Neural cell (in vitro differentiated cells): Measurements from ENCODE around the gene TLR9. TPM values are rescaled to one million over a fixed set of nuclear protein-coding genes. Genes with fewer than 3 reads are reported as not detected.

Experiments used
- H2AFZ ChIP-seq: fragments of 200-600, 300-800 bp; sonication (generic), shearing (Covaris generic); 2 replicates; pipeline ENCODE4 v1.6.0; 2014; ENCODE audit warnings: low read depth, mild to moderate bottlenecking, antibody characterized with exemption, low read length, moderate library complexity
- H3F3A ChIP-seq: fragments of 200-600 bp; shearing (Covaris generic); 2 replicates; pipeline ENCODE4 v1.6.1; 2016; ENCODE audit warnings: mild to moderate bottlenecking, moderate library complexity, mixed read lengths, antibody characterized with exemption, low read length; ENCODE audit not compliant: insufficient read depth, poor library complexity, severe bottlenecking
- H3K27ac ChIP-seq: fragments of 200-600, 300-800 bp; sonication (generic), shearing (Covaris generic); 2 replicates; pipeline ENCODE4 v1.5.1; 2014; ENCODE audit warnings: mild to moderate bottlenecking, low read length, moderate library complexity
- H3K27me3 ChIP-seq: fragments of 300-800, 200-600 bp; sonication (generic), shearing (Covaris generic); 2 replicates; pipeline ENCODE4 v1.6.0; 2014; ENCODE audit warnings: mild to moderate bottlenecking, low read depth, low read length, moderate library complexity; ENCODE audit not compliant: insufficient read depth
- H3K36me3 ChIP-seq: fragments of 300-800, 200-600 bp; sonication (generic), shearing (Covaris generic); 2 replicates; pipeline ENCODE4 v1.5.1; 2014; ENCODE audit warnings: mild to moderate bottlenecking, antibody characterized with exemption, low read length, moderate library complexity; ENCODE audit not compliant: insufficient read depth
- H3K4me2 ChIP-seq: fragments of 300-800, 200-600 bp; sonication (generic), shearing (Covaris generic); 2 replicates; pipeline ENCODE4 v1.6.0; 2014; ENCODE audit warnings: mild to moderate bottlenecking, low read length
- H3K4me3 ChIP-seq: fragments of 300-800, 200-600 bp; sonication (generic), shearing (Covaris generic); 2 replicates; pipeline ENCODE4 v1.5.1; 2014; ENCODE audit warnings: mild to moderate bottlenecking, low read length, moderate library complexity
- H3K79me2 ChIP-seq: fragments of 200-600 bp; shearing (Covaris generic); replicated peaks from 2 replicates; pipeline ENCODE4 v1.6.0; 2014; ENCODE audit warnings: mild to moderate bottlenecking, low read length, moderate library complexity; ENCODE audit not compliant: insufficient read depth
- H3K9ac ChIP-seq: fragments of 300-800, 200-600 bp; sonication (generic), shearing (Covaris generic); 2 replicates; pipeline ENCODE4 v1.6.1; 2016; ENCODE audit warnings: mild to moderate bottlenecking, low read length, mixed read lengths
- H3K9me2 ChIP-seq: fragments of 200-600 bp; shearing (Covaris generic); 2 replicates; pipeline ENCODE4 v1.6.1; 2016; ENCODE audit warnings: mild to moderate bottlenecking, low read length, mixed read lengths; ENCODE audit not compliant: insufficient read depth
- H3K9me3 ChIP-seq: fragments of 200-600, 300-800 bp; sonication (generic), shearing (Covaris generic); 2 replicates; pipeline ENCODE4 v1.6.1; 2016; ENCODE audit warnings: mild to moderate bottlenecking, mixed run types, low read length, moderate library complexity, mixed read lengths
- H4K20me1 ChIP-seq: fragments of 200-600 bp; shearing (Covaris generic); 2 replicates; pipeline ENCODE4 v1.6.1; 2016; ENCODE audit warnings: mild to moderate bottlenecking, mixed run types; ENCODE audit not compliant: insufficient read depth
- EP300 ChIP-seq: fragments of 450-650 bp; conservative IDR thresholded peaks from 2 replicates; pipeline ENCODE4 v1.6.1; 2014; ENCODE audit warnings: antibody characterized with exemption, mild to moderate bottlenecking, moderate library complexity; ENCODE audit not compliant: poor library complexity, severe bottlenecking
- EZH2 ChIP-seq: fragments of 200-600, 300-800 bp; shearing (Covaris generic), sonication (generic); IDR thresholded peaks from 2 replicates; pipeline ENCODE4 v1.6.1; 2014; ENCODE audit warnings: antibody characterized with exemption, low read length, borderline replicate concordance, mild to moderate bottlenecking; ENCODE audit not compliant: insufficient read depth, poor library complexity, severe bottlenecking
- MXI1 ChIP-seq: fragments of 450-650 bp; conservative IDR thresholded peaks from 2 replicates; pipeline ENCODE4 v1.6.1; 2014; ENCODE audit warnings: antibody characterized with exemption, mild to moderate bottlenecking; ENCODE audit not compliant: poor library complexity, severe bottlenecking
- POLR2AphosphoS5 ChIP-seq: IDR thresholded peaks from 2 replicates; pipeline ENCODE4 v1.6.1; 2012
- RAD21 ChIP-seq: fragments of 450-650 bp; conservative IDR thresholded peaks from 2 replicates; pipeline ENCODE4 v1.6.1; 2014; ENCODE audit warnings: antibody characterized with exemption, mild to moderate bottlenecking, moderate library complexity
- SMC3 ChIP-seq: fragments of 450-650 bp; conservative IDR thresholded peaks from 2 replicates; pipeline ENCODE4 v1.6.1; 2014; ENCODE audit warnings: antibody characterized with exemption, mild to moderate bottlenecking, moderate library complexity; ENCODE audit not compliant: poor library complexity
- TAF1 ChIP-seq: IDR thresholded peaks from 2 replicates; pipeline ENCODE4 v1.6.1; 2012; ENCODE audit warnings: low read depth
- polyA plus RNA-seq: library from polyadenylated mRNA; depleted of rRNA; stranded (reverse); fragments of >200 nt; gene quantifications from 2 replicates; pipeline ENCODE4 v1.2.3, GENCODE V29; 2014
- TF ChIP-seq, protein P1 (sequence below): fragments of 450-650 bp; IDR thresholded peaks from 2 replicates; pipeline ENCODE4 v1.5.1; 2014; ENCODE audit warnings: antibody characterized with exemption, mild to moderate bottlenecking, moderate library complexity; ENCODE audit not compliant: poor library complexity, severe bottlenecking
- TF ChIP-seq, protein P2 (sequence below): IDR thresholded peaks from 2 replicates; pipeline ENCODE4 v1.6.1; 2012; ENCODE audit warnings: borderline replicate concordance

The TLR9 gene
- polyA plus RNA-seq, 1 donor from 2014 or later, result not detected

DNA sequence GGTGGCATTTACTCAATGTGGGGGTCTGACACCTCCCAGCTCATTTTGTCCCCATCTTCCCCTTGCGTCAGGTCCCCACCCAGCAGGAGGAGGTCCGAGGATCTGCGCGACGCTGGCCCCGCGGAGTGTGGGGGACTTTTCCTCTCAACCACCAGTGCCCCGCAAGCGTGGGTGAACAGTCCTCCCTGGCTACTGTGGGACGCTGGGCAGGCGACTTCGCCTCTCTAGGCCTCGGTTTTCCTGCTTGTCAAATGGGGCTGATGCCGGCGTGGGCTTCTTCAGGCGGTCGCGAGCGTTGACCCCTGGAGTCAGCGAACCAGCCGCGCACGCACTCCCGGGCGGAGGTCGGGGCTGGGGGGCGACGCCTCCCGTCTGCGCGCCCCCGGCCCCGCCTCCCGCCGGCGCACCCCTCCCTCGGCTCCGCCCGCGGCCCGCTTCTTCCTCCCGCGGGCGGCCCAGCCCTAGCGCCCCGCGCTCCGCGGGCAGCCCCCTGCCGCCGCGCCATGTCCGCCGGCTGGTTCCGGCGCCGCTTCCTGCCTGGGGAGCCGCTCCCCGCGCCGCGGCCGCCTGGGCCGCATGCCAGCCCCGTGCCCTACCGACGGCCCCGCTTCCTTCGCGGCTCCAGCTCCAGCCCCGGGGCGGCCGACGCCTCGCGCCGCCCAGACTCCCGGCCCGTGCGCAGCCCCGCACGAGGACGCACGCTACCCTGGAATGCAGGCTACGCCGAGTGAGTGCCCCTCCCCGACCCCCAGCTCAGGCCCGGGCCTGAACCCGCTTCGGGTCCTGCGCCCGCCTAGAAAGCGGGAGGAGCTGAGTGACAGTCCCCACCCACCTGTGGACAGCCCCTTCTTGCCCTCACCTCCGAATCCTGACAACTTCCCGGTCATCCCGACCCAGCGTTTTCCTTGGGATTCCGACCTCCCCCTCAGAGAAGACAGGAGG is 20.1 kb upstream of the TLR9 start, which contains the start of gene PPM1M:
Gene PPM1M (plus strand): TSS at position 438 of the 942 bp plus-strand sequence. CDS start 66 bp downstream, at position 504.
- H3K27ac ChIP-seq, result no peak within 1 kb of the TSS

DNA sequence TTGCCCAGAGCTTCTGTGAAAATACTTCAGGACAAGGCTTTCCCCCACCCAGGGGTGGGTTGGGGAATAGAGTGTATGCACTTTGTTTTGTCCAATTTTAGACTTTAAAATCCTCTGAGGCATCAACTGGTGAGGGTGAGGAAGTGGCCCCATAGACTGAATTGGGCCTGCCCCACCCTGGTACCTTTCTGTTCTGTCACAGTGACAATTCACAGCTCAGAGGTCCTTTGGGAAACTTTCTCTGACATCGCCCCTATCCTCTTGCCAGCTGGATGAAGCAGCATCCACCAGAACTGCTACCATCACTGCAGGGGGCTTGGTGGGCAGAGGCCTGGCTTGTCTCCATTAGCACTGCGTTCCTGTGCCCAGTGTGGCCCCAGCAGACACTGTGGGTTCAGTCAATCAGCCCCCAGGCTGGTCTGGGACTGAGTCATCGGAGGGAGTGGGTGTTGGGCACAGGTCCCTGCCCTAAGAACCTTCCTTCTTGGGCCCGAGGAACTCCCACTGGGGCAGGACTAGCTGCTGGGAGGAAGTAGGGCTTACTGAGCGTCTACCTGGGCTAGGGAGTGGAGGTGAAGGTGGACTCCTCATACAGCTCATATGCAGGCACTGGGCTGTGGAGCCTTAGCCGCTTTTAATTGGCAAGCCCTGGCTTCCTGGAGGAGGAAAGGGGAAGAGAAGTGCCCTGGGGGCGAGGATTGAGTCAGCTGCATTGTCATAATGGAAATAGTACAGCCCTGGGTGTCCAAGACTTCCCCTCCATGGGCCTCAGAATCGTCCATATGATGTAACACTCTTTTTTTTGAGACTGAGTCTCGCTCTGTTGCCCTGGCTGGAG is 18.6 kb upstream of the TLR9 start:
- H3K36me3 ChIP-seq, result no peaks in the 10 kb centered on the region
- H3K4me3 ChIP-seq, result no peak overlapping the region
- H3K9me2 ChIP-seq, result no peaks in the 10 kb centered on the region
- H3K9me3 ChIP-seq, result no peaks in the 10 kb centered on the region
- H3K27me3 ChIP-seq, result peaks cover 35% of the 10 kb centered on the region
- H2AFZ ChIP-seq, result no peak overlapping the region
- H3K79me2 ChIP-seq, result no peaks in the 10 kb centered on the region
- no peaks in the 10 kb centered on the region for H4K20me1 ChIP-seq
- no peak overlapping the region for H3K4me2 ChIP-seq
- no peak overlapping the region for H3K9ac ChIP-seq
- H3K27ac ChIP-seq, result no peak overlapping the region
- no peaks in the 10 kb centered on the region for H3F3A ChIP-seq
- TF ChIP-seq EZH2, result no peak
- TF ChIP-seq SMC3, result no peak
- no peak for TF ChIP-seq POLR2AphosphoS5
- TF ChIP-seq RAD21, result no peak
- no peak for TF ChIP-seq MXI1
- TF ChIP-seq, protein P1, sequence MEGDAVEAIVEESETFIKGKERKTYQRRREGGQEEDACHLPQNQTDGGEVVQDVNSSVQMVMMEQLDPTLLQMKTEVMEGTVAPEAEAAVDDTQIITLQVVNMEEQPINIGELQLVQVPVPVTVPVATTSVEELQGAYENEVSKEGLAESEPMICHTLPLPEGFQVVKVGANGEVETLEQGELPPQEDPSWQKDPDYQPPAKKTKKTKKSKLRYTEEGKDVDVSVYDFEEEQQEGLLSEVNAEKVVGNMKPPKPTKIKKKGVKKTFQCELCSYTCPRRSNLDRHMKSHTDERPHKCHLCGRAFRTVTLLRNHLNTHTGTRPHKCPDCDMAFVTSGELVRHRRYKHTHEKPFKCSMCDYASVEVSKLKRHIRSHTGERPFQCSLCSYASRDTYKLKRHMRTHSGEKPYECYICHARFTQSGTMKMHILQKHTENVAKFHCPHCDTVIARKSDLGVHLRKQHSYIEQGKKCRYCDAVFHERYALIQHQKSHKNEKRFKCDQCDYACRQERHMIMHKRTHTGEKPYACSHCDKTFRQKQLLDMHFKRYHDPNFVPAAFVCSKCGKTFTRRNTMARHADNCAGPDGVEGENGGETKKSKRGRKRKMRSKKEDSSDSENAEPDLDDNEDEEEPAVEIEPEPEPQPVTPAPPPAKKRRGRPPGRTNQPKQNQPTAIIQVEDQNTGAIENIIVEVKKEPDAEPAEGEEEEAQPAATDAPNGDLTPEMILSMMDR, result no peak

More for the DNA sequence above, 20.1 kb upstream of the TLR9 start, which contains the start of gene PPM1M:
- H3K4me3 ChIP-seq, result peak within 1 kb of the TSS; percentile 53
- no peaks in the 10 kb centered on the region for H4K20me1 ChIP-seq
- H3F3A ChIP-seq, result no peaks in the 10 kb centered on the region
- TF ChIP-seq POLR2AphosphoS5, result no peak
- TF ChIP-seq MXI1, result no peak
- TF ChIP-seq SMC3, result no peak
- TF ChIP-seq RAD21, result no peak
- no peak for TF ChIP-seq EP300
- no peak for TF ChIP-seq TAF1
- no peak for TF ChIP-seq EZH2
- TF ChIP-seq, protein P2, sequence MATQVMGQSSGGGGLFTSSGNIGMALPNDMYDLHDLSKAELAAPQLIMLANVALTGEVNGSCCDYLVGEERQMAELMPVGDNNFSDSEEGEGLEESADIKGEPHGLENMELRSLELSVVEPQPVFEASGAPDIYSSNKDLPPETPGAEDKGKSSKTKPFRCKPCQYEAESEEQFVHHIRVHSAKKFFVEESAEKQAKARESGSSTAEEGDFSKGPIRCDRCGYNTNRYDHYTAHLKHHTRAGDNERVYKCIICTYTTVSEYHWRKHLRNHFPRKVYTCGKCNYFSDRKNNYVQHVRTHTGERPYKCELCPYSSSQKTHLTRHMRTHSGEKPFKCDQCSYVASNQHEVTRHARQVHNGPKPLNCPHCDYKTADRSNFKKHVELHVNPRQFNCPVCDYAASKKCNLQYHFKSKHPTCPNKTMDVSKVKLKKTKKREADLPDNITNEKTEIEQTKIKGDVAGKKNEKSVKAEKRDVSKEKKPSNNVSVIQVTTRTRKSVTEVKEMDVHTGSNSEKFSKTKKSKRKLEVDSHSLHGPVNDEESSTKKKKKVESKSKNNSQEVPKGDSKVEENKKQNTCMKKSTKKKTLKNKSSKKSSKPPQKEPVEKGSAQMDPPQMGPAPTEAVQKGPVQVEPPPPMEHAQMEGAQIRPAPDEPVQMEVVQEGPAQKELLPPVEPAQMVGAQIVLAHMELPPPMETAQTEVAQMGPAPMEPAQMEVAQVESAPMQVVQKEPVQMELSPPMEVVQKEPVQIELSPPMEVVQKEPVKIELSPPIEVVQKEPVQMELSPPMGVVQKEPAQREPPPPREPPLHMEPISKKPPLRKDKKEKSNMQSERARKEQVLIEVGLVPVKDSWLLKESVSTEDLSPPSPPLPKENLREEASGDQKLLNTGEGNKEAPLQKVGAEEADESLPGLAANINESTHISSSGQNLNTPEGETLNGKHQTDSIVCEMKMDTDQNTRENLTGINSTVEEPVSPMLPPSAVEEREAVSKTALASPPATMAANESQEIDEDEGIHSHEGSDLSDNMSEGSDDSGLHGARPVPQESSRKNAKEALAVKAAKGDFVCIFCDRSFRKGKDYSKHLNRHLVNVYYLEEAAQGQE, result no peak
- TF ChIP-seq, protein P1, result no peak
- no peaks in the 10 kb centered on the region for H3K36me3 ChIP-seq
- H3K27me3 ChIP-seq, result peaks cover 35% of the 10 kb centered on the region
- no peaks in the 10 kb centered on the region for H3K9me2 ChIP-seq
- no peak within 1 kb of the TSS for H3K9ac ChIP-seq
- no peaks in the 10 kb centered on the region for H3K9me3 ChIP-seq
- no peak within 1 kb of the TSS for H3K4me2 ChIP-seq
- no peaks in the 10 kb centered on the region for H3K79me2 ChIP-seq
- no peak within 1 kb of the TSS for H2AFZ ChIP-seq
